Cardiac fibroblast (primary cell): Measurements from ENCODE around the gene GABRG3.

Experiments
- DNase-seq, 2 donors: peaks; one replicate each; pipeline versions ENCODE4 v3.0.0 to v3.0.0-alpha.2; 2010; ENCODE audit warnings: low read depth in 2 of 2
- H3K4me3 ChIP-seq, 2 donors: replicated peaks in 1 of 2; 1 replicate in 1 of 2; 2 replicates in 1 of 2; pipeline ENCODE4 v1.5.1; 2011; ENCODE audit warnings: low read depth in 2 of 2, low read length in 2 of 2, mild to moderate bottlenecking in 2 of 2, moderate library complexity in 1 of 2
- TF ChIP-seq, protein P1 (sequence below): IDR thresholded peaks from one replicate; pipeline ENCODE4 v1.5.1; 2011; ENCODE audit warnings: low read depth, mild to moderate bottlenecking, low read length, inconsistent platforms

Gene GABRG3

DNA sequence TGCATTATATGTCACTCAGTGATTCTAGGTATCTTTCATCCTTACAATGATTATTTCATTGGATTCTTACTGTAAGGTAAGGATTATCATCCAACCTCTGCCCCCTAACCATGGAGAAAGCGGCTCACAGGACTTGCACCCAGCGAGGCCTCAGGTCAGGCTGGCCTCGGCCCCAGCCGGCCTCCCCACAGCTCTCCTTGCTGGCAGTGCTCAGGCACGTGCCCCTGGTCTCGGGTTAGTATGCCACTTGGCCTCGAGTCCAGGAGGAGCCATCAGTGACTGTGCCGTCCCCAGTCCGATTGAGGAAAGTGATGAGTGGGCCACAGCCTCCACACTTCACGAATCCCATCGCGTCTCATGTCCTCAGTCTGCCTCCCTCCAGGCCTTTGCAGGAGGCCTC is 35.7 kb upstream of the GABRG3 start:
- no peak for DNase-seq
- TF ChIP-seq, protein P1, sequence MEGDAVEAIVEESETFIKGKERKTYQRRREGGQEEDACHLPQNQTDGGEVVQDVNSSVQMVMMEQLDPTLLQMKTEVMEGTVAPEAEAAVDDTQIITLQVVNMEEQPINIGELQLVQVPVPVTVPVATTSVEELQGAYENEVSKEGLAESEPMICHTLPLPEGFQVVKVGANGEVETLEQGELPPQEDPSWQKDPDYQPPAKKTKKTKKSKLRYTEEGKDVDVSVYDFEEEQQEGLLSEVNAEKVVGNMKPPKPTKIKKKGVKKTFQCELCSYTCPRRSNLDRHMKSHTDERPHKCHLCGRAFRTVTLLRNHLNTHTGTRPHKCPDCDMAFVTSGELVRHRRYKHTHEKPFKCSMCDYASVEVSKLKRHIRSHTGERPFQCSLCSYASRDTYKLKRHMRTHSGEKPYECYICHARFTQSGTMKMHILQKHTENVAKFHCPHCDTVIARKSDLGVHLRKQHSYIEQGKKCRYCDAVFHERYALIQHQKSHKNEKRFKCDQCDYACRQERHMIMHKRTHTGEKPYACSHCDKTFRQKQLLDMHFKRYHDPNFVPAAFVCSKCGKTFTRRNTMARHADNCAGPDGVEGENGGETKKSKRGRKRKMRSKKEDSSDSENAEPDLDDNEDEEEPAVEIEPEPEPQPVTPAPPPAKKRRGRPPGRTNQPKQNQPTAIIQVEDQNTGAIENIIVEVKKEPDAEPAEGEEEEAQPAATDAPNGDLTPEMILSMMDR = no peak
- H3K4me3 ChIP-seq = no peak overlapping the region

DNA sequence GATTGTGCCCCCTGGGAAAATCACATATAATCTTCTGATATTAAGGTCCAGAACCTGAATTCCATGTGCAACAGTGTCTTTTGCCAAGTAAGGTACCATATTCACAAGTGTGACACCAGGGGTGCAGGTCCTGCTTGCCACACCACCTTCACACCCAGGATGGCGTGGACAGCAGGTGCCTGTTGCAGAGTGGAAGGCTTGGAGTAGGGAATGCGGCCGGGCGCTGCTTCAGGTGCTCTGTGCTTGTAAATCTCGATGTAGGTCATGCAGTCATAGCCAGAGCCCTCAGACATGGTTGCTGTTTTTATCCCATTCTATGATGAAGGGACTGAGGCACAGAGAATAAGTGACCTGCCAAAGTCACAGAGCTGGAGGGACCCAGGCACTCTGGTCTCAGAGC is 34.5 kb upstream of the GABRG3 start:
- no peak for DNase-seq
- H3K4me3 ChIP-seq = no peak overlapping the region
- TF ChIP-seq, protein P1 = no peak

DNA sequence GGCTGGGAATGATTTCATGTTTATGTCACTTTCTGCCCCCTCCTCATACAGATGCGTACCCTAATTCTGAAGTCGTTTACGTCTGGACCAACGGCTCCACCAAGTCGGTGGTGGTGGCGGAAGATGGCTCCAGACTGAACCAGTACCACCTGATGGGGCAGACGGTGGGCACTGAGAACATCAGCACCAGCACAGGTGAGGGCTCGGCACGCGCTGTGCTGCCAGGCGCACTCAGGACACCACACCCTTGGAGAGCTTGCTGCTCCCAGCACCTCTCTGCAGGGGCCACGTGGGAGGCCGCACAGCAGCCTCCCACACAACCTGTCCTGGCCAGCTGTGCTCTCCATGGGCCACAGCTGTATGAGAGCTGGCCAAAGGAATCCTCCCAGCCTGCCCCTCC is 33.8 kb upstream of the GABRG3 start:
- DNase-seq = no peak
- no peak overlapping the region for H3K4me3 ChIP-seq
- TF ChIP-seq, protein P1 = no peak

DNA sequence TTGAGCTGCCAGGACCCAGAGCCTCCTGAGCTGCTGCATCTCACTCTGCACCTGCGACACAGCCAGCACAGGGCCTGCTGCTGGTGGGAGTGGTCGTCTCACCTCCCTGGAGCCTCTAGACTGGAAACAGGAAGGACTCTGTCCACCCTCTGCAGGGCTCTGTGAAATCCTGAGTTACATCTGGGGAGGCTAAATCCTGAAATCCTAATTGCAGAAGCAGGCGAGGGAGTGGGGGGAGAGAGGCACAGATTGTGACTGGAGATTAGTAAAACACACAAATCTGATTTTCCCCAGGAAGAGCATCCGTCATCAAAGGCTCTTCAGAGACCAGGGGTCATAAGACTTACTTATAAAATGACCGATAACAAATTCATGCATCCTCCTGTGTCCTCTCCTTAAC is 31.6 kb upstream of the GABRG3 start:
- DNase-seq = no peak
- H3K4me3 ChIP-seq = no peak overlapping the region
- TF ChIP-seq, protein P1 = no peak

DNA sequence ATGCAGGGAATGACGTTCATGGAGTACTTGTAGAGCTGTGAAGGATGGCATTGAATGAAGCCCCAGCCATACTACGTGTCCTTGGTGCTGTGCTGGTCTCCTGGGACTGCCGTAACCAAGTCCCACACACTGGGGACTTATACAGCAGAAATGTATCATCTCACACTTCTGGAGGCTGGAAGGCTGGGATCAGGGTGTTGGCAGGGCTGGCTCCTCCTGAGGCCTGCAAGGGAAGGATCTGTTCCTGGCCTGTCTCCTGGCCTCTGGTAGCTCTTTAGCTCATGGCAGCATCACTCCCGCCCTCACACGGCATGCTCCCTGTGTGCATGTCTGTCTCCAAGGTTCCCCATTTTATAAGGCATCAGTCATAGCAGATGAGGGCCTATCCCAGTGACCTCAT is 29.5 kb upstream of the GABRG3 start:
- H3K4me3 ChIP-seq = no peak overlapping the region
- TF ChIP-seq, protein P1 = no peak
- no peak for DNase-seq

DNA sequence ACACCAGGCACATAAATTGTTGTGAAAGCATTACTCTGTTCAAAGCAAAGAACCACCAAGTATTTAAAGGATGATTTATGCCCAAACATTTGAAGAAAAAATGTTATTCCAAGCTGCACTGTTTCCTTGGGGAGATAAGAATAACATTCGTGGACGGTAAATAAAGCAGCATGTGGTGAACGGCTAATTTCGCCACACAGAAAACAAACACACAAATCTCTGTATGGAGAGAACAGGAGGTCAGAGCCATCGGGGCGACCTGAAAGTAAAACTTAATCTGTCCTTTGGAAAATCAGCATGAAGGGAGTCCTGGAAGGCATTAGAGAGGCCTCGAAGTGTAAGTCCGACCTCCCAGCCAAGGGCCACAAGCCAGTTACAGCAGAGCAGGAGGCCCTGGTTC is 27.1 kb upstream of the GABRG3 start:
- no peak for DNase-seq
- TF ChIP-seq, protein P1 = no peak
- H3K4me3 ChIP-seq = no peak overlapping the region

DNA sequence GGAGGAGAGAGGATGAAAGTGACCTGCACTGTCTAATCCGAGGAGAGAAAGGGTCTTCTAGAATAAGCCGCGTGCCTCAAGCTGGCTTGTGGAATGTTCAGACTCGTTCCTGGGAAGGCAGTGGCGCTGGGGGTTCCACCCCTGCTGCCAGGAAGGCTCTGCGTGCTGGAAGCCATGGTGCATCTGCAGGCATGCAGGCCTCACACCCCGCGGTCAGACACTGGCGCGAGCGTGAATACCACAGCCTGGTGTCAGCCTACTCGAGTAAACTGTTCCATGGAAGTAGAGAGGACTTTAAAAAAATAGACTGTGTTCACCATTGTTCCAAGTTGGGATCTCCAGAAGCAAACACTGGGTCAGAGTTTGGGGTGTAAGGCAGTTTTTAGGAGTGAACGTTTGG is 25.9 kb upstream of the GABRG3 start:
- TF ChIP-seq, protein P1 = no peak
- no peak overlapping the region for H3K4me3 ChIP-seq
- DNase-seq = no peak
